Measurements from ENCODE around the gene KIF18B. TPM values are rescaled to one million over a fixed set of nuclear protein-coding genes. Genes with fewer than 3 reads are reported as not detected.

Gene KIF18B
- polyA plus RNA-seq, 2 of the 4 experiments (the other 2 are of a cell fraction): 19.6 to 41.7 TPM

DNA sequence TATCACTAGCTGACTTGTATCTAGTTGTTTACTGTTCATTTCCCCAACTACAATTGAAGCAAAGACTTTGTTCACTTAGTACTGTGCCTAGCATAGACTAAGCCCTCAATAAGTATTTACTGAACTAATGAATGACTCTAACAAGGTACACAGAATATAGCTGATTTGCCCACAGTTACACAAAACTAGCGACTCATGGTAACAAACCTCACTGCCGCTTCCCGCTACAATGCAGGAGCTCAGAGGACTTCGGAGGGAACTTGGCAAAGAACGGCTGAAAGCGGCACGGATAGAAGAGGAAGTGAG is 48.9 kb downstream of the KIF18B start (continued):
- TF ChIP-seq, protein P1, sequence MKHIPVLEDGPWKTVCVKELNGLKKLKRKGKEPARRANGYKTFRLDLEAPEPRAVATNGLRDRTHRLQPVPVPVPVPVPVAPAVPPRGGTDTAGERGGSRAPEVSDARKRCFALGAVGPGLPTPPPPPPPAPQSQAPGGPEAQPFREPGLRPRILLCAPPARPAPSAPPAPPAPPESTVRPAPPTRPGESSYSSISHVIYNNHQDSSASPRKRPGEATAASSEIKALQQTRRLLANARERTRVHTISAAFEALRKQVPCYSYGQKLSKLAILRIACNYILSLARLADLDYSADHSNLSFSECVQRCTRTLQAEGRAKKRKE (CRISPR knock-in tag; IDR thresholded peaks at IDR 0.05; ENCODE audit: low read depth): no peak
- TF ChIP-seq RNF2 (IDR thresholded peaks at IDR 0.05; ENCODE audit: borderline replicate concordance, low read depth): no peak

DNA sequence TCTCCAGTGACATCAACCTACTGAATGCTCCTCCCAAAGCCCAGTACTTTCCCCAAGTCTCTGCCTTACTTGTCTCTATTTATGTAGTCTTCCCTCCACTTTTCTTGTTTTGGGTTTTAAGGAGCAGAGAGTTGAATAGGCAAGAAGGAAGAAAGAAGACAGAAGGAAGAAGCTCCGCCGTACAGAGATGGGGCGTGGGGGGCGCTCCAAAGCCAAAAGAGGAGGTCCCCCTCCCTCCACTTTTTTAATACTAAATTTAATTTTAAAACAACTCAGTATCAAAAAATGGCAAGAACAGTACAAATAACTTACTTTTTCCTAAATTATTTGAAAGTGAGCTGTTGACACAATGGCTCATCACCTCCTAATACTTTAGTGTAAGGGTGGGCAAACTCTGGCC is 52.9 kb downstream of the KIF18B start:
- TF ChIP-seq HEYL (CRISPR knock-in tag; IDR thresholded peaks at IDR 0.05) (no peak), POLR2AphosphoS2 (conservative IDR thresholded peaks at IDR 0.05; ENCODE audit: low read length) (no peak), CBX8 (IDR thresholded peaks at IDR 0.05) (no peak), NR3C1 (IDR thresholded peaks at IDR 0.05) (no peak), MYC (IDR thresholded peaks at IDR 0.05; ENCODE audit: borderline replicate concordance, low read length) (no peak), MAZ (IDR thresholded peaks at IDR 0.05; ENCODE audit: borderline replicate concordance, low read depth, low read length) (no peak), RAD21 (conservative IDR thresholded peaks at IDR 0.05 in 1 of 2, IDR thresholded peaks at IDR 0.05 in 1 of 2) (no peak), ZC3H11A (IDR thresholded peaks at IDR 0.05) (no peak), RFX5 (IDR thresholded peaks at IDR 0.05) (no peak), HOXB5 (CRISPR knock-in tag; IDR thresholded peaks at IDR 0.05) (no peak), HOXB13 (CRISPR knock-in tag; IDR thresholded peaks at IDR 0.05; ENCODE audit: low read depth) (no peak), ESRRA (IDR thresholded peaks at IDR 0.05; ENCODE audit: borderline replicate concordance, low read length) (no peak), NFE2L2 (conservative IDR thresholded peaks at IDR 0.05; ENCODE audit: low read length) (no peak)
- TF ChIP-seq, protein P2, sequence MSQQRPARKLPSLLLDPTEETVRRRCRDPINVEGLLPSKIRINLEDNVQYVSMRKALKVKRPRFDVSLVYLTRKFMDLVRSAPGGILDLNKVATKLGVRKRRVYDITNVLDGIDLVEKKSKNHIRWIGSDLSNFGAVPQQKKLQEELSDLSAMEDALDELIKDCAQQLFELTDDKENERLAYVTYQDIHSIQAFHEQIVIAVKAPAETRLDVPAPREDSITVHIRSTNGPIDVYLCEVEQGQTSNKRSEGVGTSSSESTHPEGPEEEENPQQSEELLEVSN (IDR thresholded peaks at IDR 0.05; ENCODE audit: borderline replicate concordance, low read depth): no peak
- TF ChIP-seq, protein P3, sequence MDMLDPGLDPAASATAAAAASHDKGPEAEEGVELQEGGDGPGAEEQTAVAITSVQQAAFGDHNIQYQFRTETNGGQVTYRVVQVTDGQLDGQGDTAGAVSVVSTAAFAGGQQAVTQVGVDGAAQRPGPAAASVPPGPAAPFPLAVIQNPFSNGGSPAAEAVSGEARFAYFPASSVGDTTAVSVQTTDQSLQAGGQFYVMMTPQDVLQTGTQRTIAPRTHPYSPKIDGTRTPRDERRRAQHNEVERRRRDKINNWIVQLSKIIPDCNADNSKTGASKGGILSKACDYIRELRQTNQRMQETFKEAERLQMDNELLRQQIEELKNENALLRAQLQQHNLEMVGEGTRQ (IDR thresholded peaks at IDR 0.05): no peak
- TF ChIP-seq, protein P4, sequence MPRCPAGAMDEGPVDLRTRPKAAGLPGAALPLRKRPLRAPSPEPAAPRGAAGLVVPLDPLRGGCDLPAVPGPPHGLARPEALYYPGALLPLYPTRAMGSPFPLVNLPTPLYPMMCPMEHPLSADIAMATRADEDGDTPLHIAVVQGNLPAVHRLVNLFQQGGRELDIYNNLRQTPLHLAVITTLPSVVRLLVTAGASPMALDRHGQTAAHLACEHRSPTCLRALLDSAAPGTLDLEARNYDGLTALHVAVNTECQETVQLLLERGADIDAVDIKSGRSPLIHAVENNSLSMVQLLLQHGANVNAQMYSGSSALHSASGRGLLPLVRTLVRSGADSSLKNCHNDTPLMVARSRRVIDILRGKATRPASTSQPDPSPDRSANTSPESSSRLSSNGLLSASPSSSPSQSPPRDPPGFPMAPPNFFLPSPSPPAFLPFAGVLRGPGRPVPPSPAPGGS (IDR thresholded peaks at IDR 0.05): no peak
- TF ChIP-seq, protein P1 (CRISPR knock-in tag; IDR thresholded peaks at IDR 0.05; ENCODE audit: low read depth): no peak
- TF ChIP-seq, protein P5, sequence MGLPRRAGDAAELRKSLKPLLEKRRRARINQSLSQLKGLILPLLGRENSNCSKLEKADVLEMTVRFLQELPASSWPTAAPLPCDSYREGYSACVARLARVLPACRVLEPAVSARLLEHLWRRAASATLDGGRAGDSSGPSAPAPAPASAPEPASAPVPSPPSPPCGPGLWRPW (IDR thresholded peaks at IDR 0.05): no peak
- TF ChIP-seq, protein P6, sequence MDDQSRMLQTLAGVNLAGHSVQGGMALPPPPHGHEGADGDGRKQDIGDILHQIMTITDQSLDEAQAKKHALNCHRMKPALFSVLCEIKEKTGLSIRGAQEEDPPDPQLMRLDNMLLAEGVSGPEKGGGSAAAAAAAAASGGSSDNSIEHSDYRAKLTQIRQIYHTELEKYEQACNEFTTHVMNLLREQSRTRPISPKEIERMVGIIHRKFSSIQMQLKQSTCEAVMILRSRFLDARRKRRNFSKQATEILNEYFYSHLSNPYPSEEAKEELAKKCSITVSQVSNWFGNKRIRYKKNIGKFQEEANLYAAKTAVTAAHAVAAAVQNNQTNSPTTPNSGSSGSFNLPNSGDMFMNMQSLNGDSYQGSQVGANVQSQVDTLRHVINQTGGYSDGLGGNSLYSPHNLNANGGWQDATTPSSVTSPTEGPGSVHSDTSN (IDR thresholded peaks at IDR 0.05): no peak

More for the DNA sequence above, 52.9 kb downstream of the KIF18B start:
- H3K4me2 ChIP-seq: no peak overlapping the region
- ChIA-PET CTCF (interaction anchor here (0.6 to 18.5 kb wide), 6 partner anchors 12 to 309 kb away, joined by 3 to 223 read pairs (median 10); no protein-coding TSS in a partner anchor), POLR2A (interaction anchor here (1.3 kb wide), 1 partner anchor 10 kb away, joined by 3 read pairs; no protein-coding TSS in a partner anchor)
- DNase-seq (ENCODE audit: low read depth in 1 of 2, low spot score in 1 of 2) (no peak), ATAC-seq (no peak), FAIRE-seq (no peak)
- 97% methylated on average over 4 of the region's 4 CpGs for WGBS (ENCODE audit: missing lambda C conversion rate)
- no peaks in the 10 kb centered on the region for H3K9me3 ChIP-seq
- no peak overlapping the region for H3K4me3 ChIP-seq
- H3K27ac ChIP-seq: no peak overlapping the region
- peaks cover 24% of the 10 kb centered on the region for H3K4me1 ChIP-seq
